WTC11 (cell line): ENCODE results near the gene XRCC4. TPM values are rescaled to one million over a fixed set of nuclear protein-coding genes. Genes with fewer than 3 reads are reported as not detected.

Source experiments
- ATAC-seq: fragments of 200-7000 bp; cut with Tn5 transposase; 2 replicates; pipeline ENCODE4 v1.10.0; 2021; ENCODE audit warnings: mild to moderate bottlenecking, moderate library complexity
- CTCF ChIA-PET: fragments of 300-600 bp; sonication (Branson Sonifier 250); formaldehyde crosslinking; loops from one replicate; lab custom pipeline; 2021; ENCODE audit warnings: antibody characterized with exemption; lab: Charles Lee
- POLR2A ChIA-PET: fragments of 350-600 bp; sonication (Branson Sonifier 250); formaldehyde crosslinking; loops from one replicate; lab custom pipeline; 2021; ENCODE audit warnings: antibody characterized with exemption; lab: Charles Lee
- DNase-seq: peaks from one replicate; pipeline ENCODE4 v3.0.0; 2021; ENCODE audit warnings: low spot score
- H3K27ac Mint-ChIP-seq: 2 replicates; pipeline ENCODE4 v1.8.0; 2021; ENCODE audit warnings: mixed read lengths
- H3K27me3 Mint-ChIP-seq: 2 replicates; pipeline ENCODE4 v1.8.0; 2021; ENCODE audit warnings: low read depth, mild to moderate bottlenecking, moderate library complexity, mixed read lengths
- H3K36me3 Mint-ChIP-seq: 2 replicates; pipeline ENCODE4 v1.8.0; 2021; ENCODE audit warnings: mixed read lengths
- H3K4me1 Mint-ChIP-seq: 2 replicates; pipeline ENCODE4 v1.8.0; 2022; ENCODE audit warnings: mixed read lengths
- H3K4me3 Mint-ChIP-seq: 2 replicates; pipeline ENCODE4 v1.8.0; 2021; ENCODE audit warnings: mild to moderate bottlenecking, moderate library complexity, mixed read lengths
- H3K9me3 Mint-ChIP-seq: 2 replicates; pipeline ENCODE4 v1.8.0; 2021; ENCODE audit warnings: mixed read lengths
- ATF1 ChIP-seq: sonication (generic); formaldehyde crosslinking; IDR thresholded peaks from 2 replicates; pipeline ENCODE4 v1.8.1; 2023; ENCODE audit warnings: mild to moderate bottlenecking, moderate library complexity, missing genetic modification reagents
- FOXP1 ChIP-seq: sonication (generic); formaldehyde crosslinking; IDR thresholded peaks from 2 replicates; pipeline ENCODE4 v1.8.0; 2022; ENCODE audit warnings: missing genetic modification reagents, mild to moderate bottlenecking, moderate library complexity, borderline replicate concordance
- GTF2I ChIP-seq: fragments of 250-450 bp; sonication (Bioruptor Pico); conservative IDR thresholded peaks from 2 replicates; pipeline ENCODE4 v1.4.0; 2021; ENCODE audit warnings: mild to moderate bottlenecking
- JAZF1 ChIP-seq: fragments of 250-450 bp; sonication (Bioruptor Pico); IDR thresholded peaks from 2 replicates; pipeline ENCODE4 v1.9.0; 2021; ENCODE audit warnings: moderate library complexity, mild to moderate bottlenecking, inconsistent platforms
- JUN ChIP-seq: sonication (generic); formaldehyde crosslinking; IDR thresholded peaks from 2 replicates; pipeline ENCODE4 v1.8.0; 2023; ENCODE audit warnings: mild to moderate bottlenecking, missing genetic modification reagents
- KAT7 ChIP-seq: sonication (generic); formaldehyde crosslinking; IDR thresholded peaks from 2 replicates; pipeline ENCODE4 v1.8.1; 2023; ENCODE audit warnings: missing genetic modification reagents, mild to moderate bottlenecking, borderline replicate concordance
- MYBL2 ChIP-seq: sonication (generic); formaldehyde crosslinking; IDR thresholded peaks from 2 replicates; pipeline ENCODE4 v1.8.1; 2023; ENCODE audit warnings: mild to moderate bottlenecking, moderate library complexity, missing genetic modification reagents
- NR2C2 ChIP-seq: sonication (generic); formaldehyde crosslinking; IDR thresholded peaks from 2 replicates; pipeline ENCODE4 v1.8.0; 2022; ENCODE audit warnings: mild to moderate bottlenecking, missing genetic modification reagents
- RORB ChIP-seq: fragments of 250-450 bp; sonication (Bioruptor Pico); IDR thresholded peaks from 2 replicates; pipeline ENCODE4 v1.9.0; 2021; ENCODE audit warnings: mild to moderate bottlenecking
- SOX15 ChIP-seq: fragments of 250-450 bp; sonication (Bioruptor Pico); IDR thresholded peaks from 2 replicates; pipeline ENCODE4 v1.9.0; 2021; ENCODE audit warnings: mild to moderate bottlenecking
- TEAD4 ChIP-seq: sonication (generic); formaldehyde crosslinking; IDR thresholded peaks from 2 replicates; pipeline ENCODE4 v1.8.0; 2022; ENCODE audit warnings: mild to moderate bottlenecking, missing genetic modification reagents
- ZNF219 ChIP-seq: sonication (generic); formaldehyde crosslinking; IDR thresholded peaks from 2 replicates; pipeline ENCODE4 v1.8.0; 2023; ENCODE audit warnings: missing genetic modification reagents, mild to moderate bottlenecking, borderline replicate concordance
- ZNF232 ChIP-seq: sonication (generic); formaldehyde crosslinking; IDR thresholded peaks from 2 replicates; pipeline ENCODE4 v1.8.0; 2022; ENCODE audit warnings: mild to moderate bottlenecking, missing genetic modification reagents
- ZNF396 ChIP-seq: fragments of 250-450 bp; sonication (Bioruptor Pico); IDR thresholded peaks from 2 replicates; pipeline ENCODE4 v1.8.0; 2021; ENCODE audit warnings: mild to moderate bottlenecking, moderate library complexity, borderline replicate concordance
- total RNA-seq: library from RNA; stranded (reverse); gene quantifications from 3 replicates; pipeline ENCODE4 v1.2.3, GENCODE V29; 2021
- TF ChIP-seq, protein P1 (sequence below): sonication (generic); formaldehyde crosslinking; IDR thresholded peaks from 2 replicates; pipeline ENCODE4 v1.8.1; 2023; ENCODE audit warnings: mild to moderate bottlenecking, moderate library complexity, missing genetic modification reagents
- TF ChIP-seq, protein P2 (sequence below): sonication (generic); formaldehyde crosslinking; IDR thresholded peaks from 2 replicates; pipeline ENCODE4 v1.8.1; 2023; ENCODE audit warnings: mild to moderate bottlenecking, missing genetic modification reagents
- TF ChIP-seq, protein P3 (sequence below): fragments of 200-600 bp; IDR thresholded peaks from 2 replicates; pipeline ENCODE4 v1.8.0; 2022; ENCODE audit warnings: antibody characterized with exemption
- TF ChIP-seq, protein P4 (sequence below): fragments of 250-450 bp; sonication (Bioruptor Pico); IDR thresholded peaks from 2 replicates; pipeline ENCODE4 v1.9.0; 2021; ENCODE audit warnings: mild to moderate bottlenecking, borderline replicate concordance
- TF ChIP-seq, protein P5 (sequence below): sonication (generic); formaldehyde crosslinking; IDR thresholded peaks from 2 replicates; pipeline ENCODE4 v1.8.0; 2022; ENCODE audit warnings: missing genetic modification reagents

The XRCC4 gene
- total RNA-seq, 1 experiment from 2014 or later = 13.5 TPM

DNA sequence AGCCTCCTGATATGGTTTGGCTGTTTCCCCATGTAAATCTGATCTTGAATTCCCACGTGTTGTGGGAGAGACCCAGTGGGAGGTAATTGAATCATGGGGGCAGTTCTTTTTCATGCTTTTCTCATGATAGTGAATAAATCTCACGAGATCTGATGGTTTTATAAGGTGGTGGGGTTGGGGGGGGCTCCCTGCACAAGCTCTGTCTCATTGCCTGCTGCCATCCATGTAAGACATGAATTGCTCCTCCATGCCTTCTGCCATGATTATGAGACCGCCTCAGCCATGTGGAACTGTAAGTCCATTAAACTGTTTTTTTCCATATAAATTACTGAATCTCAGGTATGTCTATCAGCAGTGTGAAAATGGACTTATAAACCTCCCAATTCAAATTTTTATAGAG lies 12.8 kb downstream of the XRCC4 start:
- Mint-ChIP-seq H3K27me3 (0 out of 2 replicates have a peak, but pooled peaks cover 2% of the 10 kb centered on the region), H3K9me3 (peaks cover 51% of the 10 kb centered on the region)
- POLR2A ChIA-PET = no interaction called here
- no peak for TF ChIP-seq ZNF232 (CRISPR knock-in tag)
- TF ChIP-seq, protein P1, sequence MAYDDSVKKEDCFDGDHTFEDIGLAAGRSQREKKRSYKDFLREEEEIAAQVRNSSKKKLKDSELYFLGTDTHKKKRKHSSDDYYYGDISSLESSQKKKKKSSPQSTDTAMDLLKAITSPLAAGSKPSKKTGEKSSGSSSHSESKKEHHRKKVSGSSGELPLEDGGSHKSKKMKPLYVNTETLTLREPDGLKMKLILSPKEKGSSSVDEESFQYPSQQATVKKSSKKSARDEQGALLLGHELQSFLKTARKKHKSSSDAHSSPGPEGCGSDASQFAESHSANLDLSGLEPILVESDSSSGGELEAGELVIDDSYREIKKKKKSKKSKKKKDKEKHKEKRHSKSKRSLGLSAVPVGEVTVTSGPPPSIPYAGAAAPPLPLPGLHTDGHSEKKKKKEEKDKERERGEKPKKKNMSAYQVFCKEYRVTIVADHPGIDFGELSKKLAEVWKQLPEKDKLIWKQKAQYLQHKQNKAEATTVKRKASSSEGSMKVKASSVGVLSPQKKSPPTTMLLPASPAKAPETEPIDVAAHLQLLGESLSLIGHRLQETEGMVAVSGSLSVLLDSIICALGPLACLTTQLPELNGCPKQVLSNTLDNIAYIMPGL (CRISPR knock-in tag) = no peak
- TF ChIP-seq SOX15 (CRISPR knock-in tag) = no peak
- TF ChIP-seq, all 79 proteins: peak for 0
- H3K36me3 Mint-ChIP-seq = peaks cover 54% of the 10 kb centered on the region
- no peaks in the 10 kb centered on the region for H3K4me1 Mint-ChIP-seq
- no peak overlapping the region for H3K27ac Mint-ChIP-seq
- DNase-seq (no peak), ATAC-seq (no peak)
- CTCF ChIA-PET = no interaction called here
- H3K4me3 Mint-ChIP-seq = no peak overlapping the region

DNA sequence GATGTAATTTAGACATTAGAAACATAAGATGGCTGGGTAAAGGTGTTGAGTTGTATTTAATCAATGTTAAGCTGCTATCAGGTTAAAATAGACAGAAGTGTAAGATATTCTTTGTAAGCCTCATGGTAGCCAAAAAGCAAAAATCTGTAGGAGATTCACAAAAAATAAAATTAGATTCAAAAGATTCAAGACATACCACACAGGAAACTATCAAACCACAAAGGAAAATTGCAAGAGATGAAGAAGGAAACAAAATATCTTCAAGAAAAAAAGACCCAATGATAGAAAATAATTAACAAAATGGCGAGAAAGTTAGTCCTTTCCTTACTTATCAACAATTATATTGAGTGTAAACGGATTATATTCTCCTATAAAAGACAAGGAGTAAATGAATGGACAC lies 15.3 kb downstream of the XRCC4 start:
- no peak overlapping the region for H3K4me3 Mint-ChIP-seq
- DNase-seq (no peak), ATAC-seq (no peak)
- H3K4me1 Mint-ChIP-seq = peaks cover under 1% of the 10 kb centered on the region; the same call in 1 of the 2 replicates
- H3K27ac Mint-ChIP-seq = no peak overlapping the region
- peaks cover 51% of the 10 kb centered on the region for H3K9me3 Mint-ChIP-seq
- H3K27me3 Mint-ChIP-seq = 0 out of 2 replicates have a peak, but pooled peaks cover 2% of the 10 kb centered on the region
- ChIA-PET CTCF (no interaction called here), POLR2A (no interaction called here)
- peaks cover 55% of the 10 kb centered on the region for H3K36me3 Mint-ChIP-seq
- no peak for TF ChIP-seq GTF2I (CRISPR knock-in tag)

DNA sequence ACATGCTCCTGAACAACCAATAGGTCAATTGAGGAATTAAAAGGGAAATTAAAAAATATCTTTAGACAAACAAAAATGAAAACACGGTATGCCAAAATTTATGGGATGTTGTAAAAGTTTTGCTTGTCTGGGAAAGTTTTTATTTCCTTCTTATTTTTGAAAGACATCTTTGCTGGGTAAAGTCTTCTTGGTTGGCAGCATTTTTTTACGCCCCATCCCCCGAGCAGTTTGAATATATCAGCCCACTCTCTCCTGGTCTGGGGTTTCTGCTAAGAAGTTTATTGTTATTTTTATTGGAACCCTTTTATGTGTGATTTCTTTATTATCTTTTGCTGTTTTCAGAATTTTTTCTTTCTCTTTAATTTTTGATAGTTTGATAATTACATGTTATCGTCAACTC lies 16.3 kb downstream of the XRCC4 start:
- POLR2A ChIA-PET = no interaction called here
- Mint-ChIP-seq H3K9me3 (peaks cover 51% of the 10 kb centered on the region), H3K4me1 (peaks cover 6% of the 10 kb centered on the region), H3K36me3 (peaks cover 55% of the 10 kb centered on the region), H3K27ac (no peak overlapping the region), H3K27me3 (0 out of 2 replicates have a peak, but pooled peaks cover 2% of the 10 kb centered on the region), H3K4me3 (no peak overlapping the region)
- no peak for DNase-seq
- CTCF ChIA-PET = no interaction called here
- ATAC-seq = no peak
- TF ChIP-seq, protein P2, sequence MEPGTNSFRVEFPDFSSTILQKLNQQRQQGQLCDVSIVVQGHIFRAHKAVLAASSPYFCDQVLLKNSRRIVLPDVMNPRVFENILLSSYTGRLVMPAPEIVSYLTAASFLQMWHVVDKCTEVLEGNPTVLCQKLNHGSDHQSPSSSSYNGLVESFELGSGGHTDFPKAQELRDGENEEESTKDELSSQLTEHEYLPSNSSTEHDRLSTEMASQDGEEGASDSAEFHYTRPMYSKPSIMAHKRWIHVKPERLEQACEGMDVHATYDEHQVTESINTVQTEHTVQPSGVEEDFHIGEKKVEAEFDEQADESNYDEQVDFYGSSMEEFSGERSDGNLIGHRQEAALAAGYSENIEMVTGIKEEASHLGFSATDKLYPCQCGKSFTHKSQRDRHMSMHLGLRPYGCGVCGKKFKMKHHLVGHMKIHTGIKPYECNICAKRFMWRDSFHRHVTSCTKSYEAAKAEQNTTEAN (CRISPR knock-in tag) = no peak
- TF ChIP-seq NR2C2 (CRISPR knock-in tag) (no peak), ATF1 (CRISPR knock-in tag) (no peak), MYBL2 (CRISPR knock-in tag) (no peak), ZNF219 (no peak), FOXP1 (CRISPR knock-in tag) (no peak), SOX15 (CRISPR knock-in tag) (no peak), JUN (CRISPR knock-in tag) (no peak), ZNF396 (CRISPR knock-in tag) (no peak), RORB (CRISPR knock-in tag) (no peak), KAT7 (no peak), TEAD4 (CRISPR knock-in tag) (no peak), JAZF1 (CRISPR knock-in tag) (no peak)
- TF ChIP-seq, protein P3, sequence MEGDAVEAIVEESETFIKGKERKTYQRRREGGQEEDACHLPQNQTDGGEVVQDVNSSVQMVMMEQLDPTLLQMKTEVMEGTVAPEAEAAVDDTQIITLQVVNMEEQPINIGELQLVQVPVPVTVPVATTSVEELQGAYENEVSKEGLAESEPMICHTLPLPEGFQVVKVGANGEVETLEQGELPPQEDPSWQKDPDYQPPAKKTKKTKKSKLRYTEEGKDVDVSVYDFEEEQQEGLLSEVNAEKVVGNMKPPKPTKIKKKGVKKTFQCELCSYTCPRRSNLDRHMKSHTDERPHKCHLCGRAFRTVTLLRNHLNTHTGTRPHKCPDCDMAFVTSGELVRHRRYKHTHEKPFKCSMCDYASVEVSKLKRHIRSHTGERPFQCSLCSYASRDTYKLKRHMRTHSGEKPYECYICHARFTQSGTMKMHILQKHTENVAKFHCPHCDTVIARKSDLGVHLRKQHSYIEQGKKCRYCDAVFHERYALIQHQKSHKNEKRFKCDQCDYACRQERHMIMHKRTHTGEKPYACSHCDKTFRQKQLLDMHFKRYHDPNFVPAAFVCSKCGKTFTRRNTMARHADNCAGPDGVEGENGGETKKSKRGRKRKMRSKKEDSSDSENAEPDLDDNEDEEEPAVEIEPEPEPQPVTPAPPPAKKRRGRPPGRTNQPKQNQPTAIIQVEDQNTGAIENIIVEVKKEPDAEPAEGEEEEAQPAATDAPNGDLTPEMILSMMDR = no peak
- TF ChIP-seq, protein P4, sequence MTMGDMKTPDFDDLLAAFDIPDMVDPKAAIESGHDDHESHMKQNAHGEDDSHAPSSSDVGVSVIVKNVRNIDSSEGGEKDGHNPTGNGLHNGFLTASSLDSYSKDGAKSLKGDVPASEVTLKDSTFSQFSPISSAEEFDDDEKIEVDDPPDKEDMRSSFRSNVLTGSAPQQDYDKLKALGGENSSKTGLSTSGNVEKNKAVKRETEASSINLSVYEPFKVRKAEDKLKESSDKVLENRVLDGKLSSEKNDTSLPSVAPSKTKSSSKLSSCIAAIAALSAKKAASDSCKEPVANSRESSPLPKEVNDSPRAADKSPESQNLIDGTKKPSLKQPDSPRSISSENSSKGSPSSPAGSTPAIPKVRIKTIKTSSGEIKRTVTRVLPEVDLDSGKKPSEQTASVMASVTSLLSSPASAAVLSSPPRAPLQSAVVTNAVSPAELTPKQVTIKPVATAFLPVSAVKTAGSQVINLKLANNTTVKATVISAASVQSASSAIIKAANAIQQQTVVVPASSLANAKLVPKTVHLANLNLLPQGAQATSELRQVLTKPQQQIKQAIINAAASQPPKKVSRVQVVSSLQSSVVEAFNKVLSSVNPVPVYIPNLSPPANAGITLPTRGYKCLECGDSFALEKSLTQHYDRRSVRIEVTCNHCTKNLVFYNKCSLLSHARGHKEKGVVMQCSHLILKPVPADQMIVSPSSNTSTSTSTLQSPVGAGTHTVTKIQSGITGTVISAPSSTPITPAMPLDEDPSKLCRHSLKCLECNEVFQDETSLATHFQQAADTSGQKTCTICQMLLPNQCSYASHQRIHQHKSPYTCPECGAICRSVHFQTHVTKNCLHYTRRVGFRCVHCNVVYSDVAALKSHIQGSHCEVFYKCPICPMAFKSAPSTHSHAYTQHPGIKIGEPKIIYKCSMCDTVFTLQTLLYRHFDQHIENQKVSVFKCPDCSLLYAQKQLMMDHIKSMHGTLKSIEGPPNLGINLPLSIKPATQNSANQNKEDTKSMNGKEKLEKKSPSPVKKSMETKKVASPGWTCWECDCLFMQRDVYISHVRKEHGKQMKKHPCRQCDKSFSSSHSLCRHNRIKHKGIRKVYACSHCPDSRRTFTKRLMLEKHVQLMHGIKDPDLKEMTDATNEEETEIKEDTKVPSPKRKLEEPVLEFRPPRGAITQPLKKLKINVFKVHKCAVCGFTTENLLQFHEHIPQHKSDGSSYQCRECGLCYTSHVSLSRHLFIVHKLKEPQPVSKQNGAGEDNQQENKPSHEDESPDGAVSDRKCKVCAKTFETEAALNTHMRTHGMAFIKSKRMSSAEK (CRISPR knock-in tag) = no peak
- TF ChIP-seq, protein P5, sequence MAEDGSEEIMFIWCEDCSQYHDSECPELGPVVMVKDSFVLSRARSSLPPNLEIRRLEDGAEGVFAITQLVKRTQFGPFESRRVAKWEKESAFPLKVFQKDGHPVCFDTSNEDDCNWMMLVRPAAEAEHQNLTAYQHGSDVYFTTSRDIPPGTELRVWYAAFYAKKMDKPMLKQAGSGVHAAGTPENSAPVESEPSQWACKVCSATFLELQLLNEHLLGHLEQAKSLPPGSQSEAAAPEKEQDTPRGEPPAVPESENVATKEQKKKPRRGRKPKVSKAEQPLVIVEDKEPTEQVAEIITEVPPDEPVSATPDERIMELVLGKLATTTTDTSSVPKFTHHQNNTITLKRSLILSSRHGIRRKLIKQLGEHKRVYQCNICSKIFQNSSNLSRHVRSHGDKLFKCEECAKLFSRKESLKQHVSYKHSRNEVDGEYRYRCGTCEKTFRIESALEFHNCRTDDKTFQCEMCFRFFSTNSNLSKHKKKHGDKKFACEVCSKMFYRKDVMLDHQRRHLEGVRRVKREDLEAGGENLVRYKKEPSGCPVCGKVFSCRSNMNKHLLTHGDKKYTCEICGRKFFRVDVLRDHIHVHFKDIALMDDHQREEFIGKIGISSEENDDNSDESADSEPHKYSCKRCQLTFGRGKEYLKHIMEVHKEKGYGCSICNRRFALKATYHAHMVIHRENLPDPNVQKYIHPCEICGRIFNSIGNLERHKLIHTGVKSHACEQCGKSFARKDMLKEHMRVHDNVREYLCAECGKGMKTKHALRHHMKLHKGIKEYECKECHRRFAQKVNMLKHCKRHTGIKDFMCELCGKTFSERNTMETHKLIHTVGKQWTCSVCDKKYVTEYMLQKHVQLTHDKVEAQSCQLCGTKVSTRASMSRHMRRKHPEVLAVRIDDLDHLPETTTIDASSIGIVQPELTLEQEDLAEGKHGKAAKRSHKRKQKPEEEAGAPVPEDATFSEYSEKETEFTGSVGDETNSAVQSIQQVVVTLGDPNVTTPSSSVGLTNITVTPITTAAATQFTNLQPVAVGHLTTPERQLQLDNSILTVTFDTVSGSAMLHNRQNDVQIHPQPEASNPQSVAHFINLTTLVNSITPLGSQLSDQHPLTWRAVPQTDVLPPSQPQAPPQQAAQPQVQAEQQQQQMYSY = no peak
